IPS-15b (cell line): ENCODE measurements around the gene DUOX1.
A peak's percentile ranks its signal among the peaks of the same experiment; 100 is the strongest.

Source experiments
- H3K27me3 ChIP-seq: one replicate; pipeline ENCODE4 v1.6.1; 2013; ENCODE audit warnings: low read length; ENCODE audit not compliant: control insufficient read depth, insufficient read depth
- H3K36me3 ChIP-seq: one replicate; pipeline ENCODE4 v1.6.1; 2013; ENCODE audit warnings: low read length; ENCODE audit not compliant: control insufficient read depth, insufficient read depth
- H3K4me1 ChIP-seq: one replicate; pipeline ENCODE4 v1.6.1; 2013; ENCODE audit warnings: mild to moderate bottlenecking, low read length; ENCODE audit not compliant: control insufficient read depth, insufficient read depth
- H3K4me3 ChIP-seq: one replicate; pipeline ENCODE4 v1.5.1; 2013; ENCODE audit warnings: low read depth, low read length
- H3K9ac ChIP-seq: one replicate; pipeline ENCODE4 v1.6.1; 2013; ENCODE audit warnings: low read depth, mild to moderate bottlenecking, low read length
- H3K9me3 ChIP-seq: one replicate; pipeline ENCODE4 v1.6.1; 2013; ENCODE audit warnings: mild to moderate bottlenecking, low read length; ENCODE audit not compliant: control insufficient read depth, insufficient read depth

The DUOX1 gene

DNA sequence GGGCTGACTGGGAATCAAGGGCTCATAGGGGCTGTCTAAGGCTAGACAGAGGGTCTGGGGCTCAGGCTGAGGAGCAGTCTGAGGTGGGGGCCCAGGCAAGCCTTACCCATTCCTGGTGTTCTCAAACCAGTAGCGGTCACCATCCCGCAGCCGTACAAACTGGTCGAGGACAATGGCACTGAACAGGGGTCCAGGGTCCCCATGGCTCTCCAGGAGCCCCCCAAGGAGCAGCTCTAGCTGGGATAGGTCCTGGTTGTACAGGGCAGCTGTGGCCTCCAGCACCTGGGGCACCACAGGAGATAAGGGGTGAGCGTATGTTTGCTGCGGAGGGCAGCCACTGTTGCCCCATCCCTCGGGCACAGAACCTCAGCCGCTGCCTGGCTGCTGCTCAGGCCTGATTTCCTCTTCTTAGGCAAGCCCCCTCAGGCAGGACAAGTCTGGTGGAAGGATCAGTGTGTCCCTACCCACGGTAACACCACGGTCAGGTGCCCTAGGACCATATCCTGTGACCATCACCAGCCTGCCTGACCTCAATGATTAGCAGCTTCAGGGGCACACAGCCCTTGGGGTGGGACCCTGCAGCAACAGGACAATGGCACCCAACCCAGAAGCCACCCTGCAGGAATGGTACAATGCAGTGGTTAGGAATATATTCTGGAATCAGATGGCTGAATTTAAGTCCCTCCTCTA is 21.7 kb upstream of the DUOX1 start:
- Histone ChIP-seq H3K4me3 (no peak overlapping the region), H3K27me3 (peaks cover 53% of the 10 kb centered on the region), H3K9me3 (no peaks in the 10 kb centered on the region), H3K36me3 (no peaks in the 10 kb centered on the region), H3K9ac (no peak overlapping the region), H3K4me1 (no peaks in the 10 kb centered on the region)

- Histone ChIP-seq H3K27me3 (peaks cover 73% of the 10 kb centered on the region), H3K9ac (no peak overlapping the region), H3K4me3 (no peak overlapping the region), H3K4me1 (no peaks in the 10 kb centered on the region), H3K9me3 (no peaks in the 10 kb centered on the region), H3K36me3 (no peaks in the 10 kb centered on the region)
Measured at GRCh38 chr15:45110256-45110820, 19.5 kb upstream of the DUOX1 start.

GRCh38 chr15:45111390-45112142 is 18.2 kb upstream of the DUOX1 start:
- H3K4me3 ChIP-seq, result peak overlapping the region; percentile 42
- H3K36me3 ChIP-seq, result no peaks in the 10 kb centered on the region
- H3K27me3 ChIP-seq, result peaks cover 86% of the 10 kb centered on the region
- no peak overlapping the region for H3K9ac ChIP-seq
- H3K9me3 ChIP-seq, result no peaks in the 10 kb centered on the region
- H3K4me1 ChIP-seq, result no peaks in the 10 kb centered on the region

DNA sequence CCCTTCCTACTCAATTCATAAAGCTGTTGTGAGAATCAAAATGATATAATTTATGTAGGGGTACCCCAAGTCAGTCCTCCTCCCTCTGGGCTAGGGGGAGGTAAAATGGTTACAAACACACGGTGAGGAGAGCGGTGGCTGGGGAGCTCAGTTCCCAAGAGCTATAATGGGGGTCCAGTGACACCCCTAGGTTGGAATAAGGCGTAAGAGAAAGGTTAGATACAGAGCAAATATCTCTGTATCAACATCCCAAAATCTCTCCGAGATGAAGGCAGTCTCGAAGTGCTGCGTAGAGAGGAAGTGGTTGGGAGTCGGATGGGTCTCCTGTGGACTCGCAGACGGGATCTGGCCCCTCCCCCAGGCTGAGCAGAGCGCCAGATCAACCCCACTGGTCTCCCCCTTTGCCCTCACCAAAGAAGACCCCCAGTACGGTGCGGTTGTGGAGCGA is 17.6 kb upstream of the DUOX1 start:
- Histone ChIP-seq H3K4me1 (no peaks in the 10 kb centered on the region), H3K9ac (no peak overlapping the region), H3K4me3 (peak overlapping the region; percentile 42), H3K27me3 (peaks cover 87% of the 10 kb centered on the region), H3K36me3 (no peaks in the 10 kb centered on the region), H3K9me3 (no peaks in the 10 kb centered on the region)

- H3K36me3 ChIP-seq, result no peaks in the 10 kb centered on the region
- H3K9ac ChIP-seq, result no peak overlapping the region
- no peaks in the 10 kb centered on the region for H3K4me1 ChIP-seq
- H3K9me3 ChIP-seq, result no peaks in the 10 kb centered on the region
- H3K27me3 ChIP-seq, result peaks cover 93% of the 10 kb centered on the region
- peak overlapping the region; percentile 42 for H3K4me3 ChIP-seq
Measured at GRCh38 chr15:45112591-45113379, 17.0 kb upstream of the DUOX1 start.

- peaks cover 92% of the 10 kb centered on the region for H3K27me3 ChIP-seq
- H3K4me1 ChIP-seq, result no peaks in the 10 kb centered on the region
- H3K36me3 ChIP-seq, result no peaks in the 10 kb centered on the region
- no peak overlapping the region for H3K9ac ChIP-seq
- H3K4me3 ChIP-seq, result peak overlapping the region; percentile 42
- no peaks in the 10 kb centered on the region for H3K9me3 ChIP-seq
Measured at GRCh38 chr15:45113380-45113990, 16.3 kb upstream of the DUOX1 start.

DNA sequence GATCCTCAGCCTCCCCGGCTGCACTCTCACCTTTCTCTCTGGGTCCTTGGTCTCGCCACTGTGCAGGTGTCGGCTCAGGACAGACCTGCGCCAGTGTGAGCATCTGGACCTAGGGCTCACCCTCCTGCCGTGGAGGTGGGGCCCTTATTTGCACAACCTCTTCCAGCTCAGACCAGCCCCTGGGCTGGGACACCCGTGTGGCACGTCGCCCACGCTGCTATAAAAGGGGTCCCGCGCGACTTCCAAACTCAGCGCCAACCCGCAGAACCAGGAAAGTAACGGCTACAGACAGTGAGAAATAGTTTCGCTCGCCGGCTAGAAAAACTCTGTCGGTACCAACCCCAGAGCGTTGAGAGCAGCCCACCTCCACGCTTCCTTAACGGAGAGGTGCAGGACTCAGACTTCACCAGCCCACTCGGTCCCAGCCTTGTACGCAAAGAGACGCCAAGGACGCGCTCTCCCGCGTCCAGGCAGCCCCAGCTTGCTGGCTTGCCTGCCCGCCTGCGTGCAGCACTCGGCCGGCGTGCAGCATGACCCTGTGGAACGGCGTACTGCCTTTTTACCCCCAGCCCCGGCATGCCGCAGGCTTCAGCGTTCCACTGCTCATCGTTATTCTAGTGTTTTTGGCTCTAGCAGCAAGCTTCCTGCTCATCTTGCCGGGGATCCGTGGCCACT is 15.6 kb upstream of the DUOX1 start, which contains the start of the genes DUOX2 and DUOXA2:
Gene DUOX2 (minus strand): TSS at position 97 of the 675 bp plus-strand sequence. CDS start 761 bp downstream, outside the sequence.
Gene DUOXA2 (plus strand): TSS at position 251 of the 675 bp plus-strand sequence. CDS start 280 bp downstream, at position 531.
- Histone ChIP-seq H3K4me1 (no peaks in the 10 kb centered on the region), H3K4me3 (peak within 1 kb of the TSS; percentile 42), H3K36me3 (no peaks in the 10 kb centered on the region), H3K27me3 (peaks cover 92% of the 10 kb centered on the region), H3K9me3 (no peaks in the 10 kb centered on the region), H3K9ac (no peak within 1 kb of the TSS)

DNA sequence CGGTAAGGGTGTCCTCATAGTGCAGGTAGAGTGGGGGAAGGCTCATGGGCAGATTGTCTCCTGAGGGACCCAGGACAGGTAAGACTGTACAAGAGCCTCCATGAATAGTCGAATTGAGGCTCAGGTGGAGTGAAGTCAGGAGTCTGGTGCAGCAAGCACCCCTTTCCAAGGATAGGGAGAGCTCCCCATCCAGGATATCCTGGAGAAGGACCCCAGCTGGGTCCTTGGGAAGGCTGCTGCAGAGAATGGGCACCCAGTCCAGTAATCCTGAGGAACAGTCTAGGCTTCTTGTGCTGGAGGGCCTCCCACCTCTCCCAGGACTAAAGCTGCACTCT is 15.1 kb upstream of the DUOX1 start:
- Histone ChIP-seq H3K9me3 (no peaks in the 10 kb centered on the region), H3K4me1 (no peaks in the 10 kb centered on the region), H3K4me3 (peak overlapping the region; percentile 42), H3K27me3 (peaks cover 92% of the 10 kb centered on the region), H3K36me3 (no peaks in the 10 kb centered on the region), H3K9ac (no peak overlapping the region)

DNA sequence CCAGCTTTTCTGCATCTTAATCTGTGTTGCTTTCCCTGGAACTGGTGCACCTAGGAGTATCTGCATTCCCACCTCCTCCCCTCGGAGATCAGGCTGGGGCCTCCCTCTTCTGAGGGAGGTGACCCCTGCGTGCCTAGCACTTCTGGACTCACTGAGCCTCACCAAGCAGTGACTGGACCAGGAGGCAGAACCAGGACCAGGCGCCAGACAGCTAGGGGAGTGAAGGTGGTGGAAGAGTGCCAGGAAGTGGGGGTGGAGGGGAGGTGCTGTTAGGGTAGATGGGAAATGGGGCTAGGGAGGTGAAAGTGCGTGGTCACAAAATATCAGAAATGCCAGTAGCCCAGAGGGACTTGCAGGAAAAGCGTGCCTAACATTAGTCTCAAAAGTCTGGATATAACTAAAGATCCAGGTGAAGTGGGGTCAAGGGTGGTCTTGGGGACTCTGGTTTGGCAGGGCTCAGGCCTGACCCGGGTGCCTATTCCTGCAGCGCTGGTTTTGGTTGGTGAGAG is 14.4 kb upstream of the DUOX1 start:
- Histone ChIP-seq H3K27me3 (peaks cover 92% of the 10 kb centered on the region), H3K9ac (no peak overlapping the region), H3K36me3 (no peaks in the 10 kb centered on the region), H3K4me3 (peak overlapping the region; percentile 41), H3K9me3 (no peaks in the 10 kb centered on the region), H3K4me1 (no peaks in the 10 kb centered on the region)

GRCh38 chr15:45116006-45116481 is 13.8 kb upstream of the DUOX1 start:
- Histone ChIP-seq H3K4me1 (no peaks in the 10 kb centered on the region), H3K27me3 (peaks cover 94% of the 10 kb centered on the region)

More at GRCh38 chr15:45116006-45116481, 13.8 kb upstream of the DUOX1 start:
- Histone ChIP-seq H3K36me3 (no peaks in the 10 kb centered on the region), H3K4me3 (peak overlapping the region; percentile 41), H3K9me3 (no peaks in the 10 kb centered on the region), H3K9ac (no peak overlapping the region)
